Measurements from ENCODE around the gene FASN.

DNA sequence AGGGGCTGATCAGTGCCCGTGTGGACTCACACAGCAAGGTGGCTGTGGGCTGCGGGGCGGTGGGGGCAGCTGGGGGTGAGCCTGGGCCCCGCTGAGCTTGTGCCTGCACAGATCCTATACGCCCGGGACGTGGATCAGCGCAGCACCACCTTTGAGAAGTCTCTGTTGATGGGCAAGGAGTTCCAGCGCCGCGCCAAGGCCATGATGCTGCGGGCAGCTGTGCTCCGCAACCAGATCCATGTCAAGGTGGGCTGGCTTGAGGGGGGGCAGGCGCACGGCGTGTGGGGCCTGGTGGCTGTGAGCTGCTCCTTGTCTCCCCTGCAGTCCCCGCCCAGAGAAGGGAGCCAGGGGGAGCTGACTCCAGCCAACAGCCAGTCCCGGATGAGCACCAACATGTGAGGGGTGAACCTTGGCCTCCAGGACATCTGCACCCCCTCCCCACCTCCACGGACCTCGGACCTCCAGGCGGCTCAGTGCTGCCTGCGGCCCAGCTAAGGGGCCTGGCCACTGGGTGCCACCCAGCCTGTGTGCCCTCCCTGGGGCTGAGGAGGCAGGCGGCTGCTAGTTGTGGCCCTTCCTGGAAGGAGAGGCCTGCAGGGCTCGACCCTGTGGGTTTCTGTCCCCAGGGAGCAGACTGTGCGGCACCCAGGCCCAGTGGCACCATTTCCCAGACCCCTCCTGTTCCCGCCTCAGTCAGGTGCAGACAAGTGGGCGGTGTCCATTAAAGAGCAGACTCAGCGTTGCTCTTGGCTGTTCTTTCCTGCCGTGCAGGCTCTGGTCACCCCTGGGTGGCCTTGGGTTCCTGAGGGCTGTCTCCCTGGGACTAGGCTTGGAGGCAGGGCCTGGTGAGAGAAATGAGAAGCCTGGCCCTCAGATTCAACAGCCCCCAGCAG, 41.1 kb downstream of the FASN start:
- no peak for TF ChIP-seq POLR2A (IDR thresholded peaks at IDR 0.05)
- TF ChIP-seq, protein P1, sequence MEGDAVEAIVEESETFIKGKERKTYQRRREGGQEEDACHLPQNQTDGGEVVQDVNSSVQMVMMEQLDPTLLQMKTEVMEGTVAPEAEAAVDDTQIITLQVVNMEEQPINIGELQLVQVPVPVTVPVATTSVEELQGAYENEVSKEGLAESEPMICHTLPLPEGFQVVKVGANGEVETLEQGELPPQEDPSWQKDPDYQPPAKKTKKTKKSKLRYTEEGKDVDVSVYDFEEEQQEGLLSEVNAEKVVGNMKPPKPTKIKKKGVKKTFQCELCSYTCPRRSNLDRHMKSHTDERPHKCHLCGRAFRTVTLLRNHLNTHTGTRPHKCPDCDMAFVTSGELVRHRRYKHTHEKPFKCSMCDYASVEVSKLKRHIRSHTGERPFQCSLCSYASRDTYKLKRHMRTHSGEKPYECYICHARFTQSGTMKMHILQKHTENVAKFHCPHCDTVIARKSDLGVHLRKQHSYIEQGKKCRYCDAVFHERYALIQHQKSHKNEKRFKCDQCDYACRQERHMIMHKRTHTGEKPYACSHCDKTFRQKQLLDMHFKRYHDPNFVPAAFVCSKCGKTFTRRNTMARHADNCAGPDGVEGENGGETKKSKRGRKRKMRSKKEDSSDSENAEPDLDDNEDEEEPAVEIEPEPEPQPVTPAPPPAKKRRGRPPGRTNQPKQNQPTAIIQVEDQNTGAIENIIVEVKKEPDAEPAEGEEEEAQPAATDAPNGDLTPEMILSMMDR (IDR thresholded peaks at IDR 0.05): no peak

Measured in right lobe of liver (tissue), 4 donors.